GM21717 (cell line): ENCODE data around the gene CYSRT1.

Experiments
- ATAC-seq: cut with Tn5 transposase; IDR thresholded peaks from one replicate; pipeline ENCODE4 v1.9.1; 2021; ENCODE audit warnings: mild to moderate bottlenecking, moderate library complexity; ENCODE audit not compliant: unreplicated experiment

The CYSRT1 gene

GRCh38 chr9:137224830-137225694 is at the start of gene CYSRT1:
CYSRT1 (plus strand) TSS chr9:137225174; CDS start chr9:137225622, 448 bp downstream.
- no peak for ATAC-seq

GRCh38 chr9:137175345-137175961 is 49.5 kb upstream of the CYSRT1 start:
- ATAC-seq = no peak

GRCh38 chr9:137176302-137177182 is 48.4 kb upstream of the CYSRT1 start:
- ATAC-seq = no peak

- no peak for ATAC-seq
Observed at GRCh38 chr9:137178201-137178938, 46.6 kb upstream of the CYSRT1 start.

GRCh38 chr9:137178939-137179630 is 45.9 kb upstream of the CYSRT1 start:
- no peak for ATAC-seq

- ATAC-seq = no peak
Observed at GRCh38 chr9:137179761-137180160, 45.2 kb upstream of the CYSRT1 start.

GRCh38 chr9:137180491-137180890 is 44.5 kb upstream of the CYSRT1 start:
- ATAC-seq = no peak

- no peak for ATAC-seq
Observed at GRCh38 chr9:137181680-137182079, 43.3 kb upstream of the CYSRT1 start.

GRCh38 chr9:137182836-137183235 is 42.1 kb upstream of the CYSRT1 start:
- no peak for ATAC-seq

GRCh38 chr9:137183980-137184595 is 40.9 kb upstream of the CYSRT1 start:
- ATAC-seq = no peak

GRCh38 chr9:137184881-137185660 is 39.9 kb upstream of the CYSRT1 start:
- no peak for ATAC-seq

- no peak for ATAC-seq
Observed at GRCh38 chr9:137185921-137186320, 39.1 kb upstream of the CYSRT1 start.

GRCh38 chr9:137186385-137186784 is 38.6 kb upstream of the CYSRT1 start:
- ATAC-seq = no peak

GRCh38 chr9:137187386-137187785 is 37.6 kb upstream of the CYSRT1 start:
- ATAC-seq = no peak

- ATAC-seq = no peak
Observed at GRCh38 chr9:137188086-137188489, 36.9 kb upstream of the CYSRT1 start.

- peak; percentile 48 for ATAC-seq
Observed at GRCh38 chr9:137188490-137189296, 36.3 kb upstream of the CYSRT1 start, which contains the start of the genes ANAPC2 and SSNA1. ANAPC2 (minus strand) TSS chr9:137188560; CDS start chr9:137188532, 28 bp downstream. SSNA1 (plus strand) TSS chr9:137188676; CDS start chr9:137188727, 51 bp downstream.
